ENCODE results near the gene TOR4A. TPM values are rescaled to one million over a fixed set of nuclear protein-coding genes. Genes with fewer than 3 reads are reported as not detected.

The TOR4A gene
- total and polyA plus RNA-seq, 9 of the 15 experiments (the other 6 are each of a cell fraction or from before 2014, with no cell fraction given): 3.9 to 49.2 (median 8.8) TPM

DNA sequence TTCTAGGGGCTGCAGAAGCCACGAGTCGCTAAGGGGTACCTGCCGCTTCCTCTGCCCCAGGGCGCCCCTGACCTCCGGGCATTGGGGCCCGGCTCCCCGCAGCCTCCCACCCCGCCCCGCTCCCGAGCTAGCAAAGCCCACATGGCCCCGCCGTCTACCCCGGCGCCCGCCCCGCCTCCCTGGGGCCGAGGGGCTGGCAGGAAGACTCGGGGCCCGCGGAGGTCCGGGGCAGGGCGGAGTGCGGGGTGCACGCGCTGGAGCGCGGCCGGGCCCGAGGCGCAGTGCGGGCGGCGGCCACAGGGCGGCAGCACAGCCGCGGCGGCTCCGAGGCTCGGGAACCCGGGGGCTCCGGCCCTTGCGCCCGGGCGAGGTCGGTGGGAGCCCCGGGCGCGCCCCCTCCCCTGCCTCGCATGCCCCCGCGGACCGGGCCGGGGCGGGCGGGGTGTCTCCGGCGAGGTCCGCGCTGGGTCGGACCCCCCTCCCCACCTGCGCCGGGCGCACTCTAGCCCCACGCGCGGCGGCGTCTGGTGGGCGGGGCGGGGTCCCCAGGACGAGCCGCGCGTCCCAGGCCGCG is 17.8 kb downstream of the TOR4A start (continued):
- TF ChIP-seq, protein P1, sequence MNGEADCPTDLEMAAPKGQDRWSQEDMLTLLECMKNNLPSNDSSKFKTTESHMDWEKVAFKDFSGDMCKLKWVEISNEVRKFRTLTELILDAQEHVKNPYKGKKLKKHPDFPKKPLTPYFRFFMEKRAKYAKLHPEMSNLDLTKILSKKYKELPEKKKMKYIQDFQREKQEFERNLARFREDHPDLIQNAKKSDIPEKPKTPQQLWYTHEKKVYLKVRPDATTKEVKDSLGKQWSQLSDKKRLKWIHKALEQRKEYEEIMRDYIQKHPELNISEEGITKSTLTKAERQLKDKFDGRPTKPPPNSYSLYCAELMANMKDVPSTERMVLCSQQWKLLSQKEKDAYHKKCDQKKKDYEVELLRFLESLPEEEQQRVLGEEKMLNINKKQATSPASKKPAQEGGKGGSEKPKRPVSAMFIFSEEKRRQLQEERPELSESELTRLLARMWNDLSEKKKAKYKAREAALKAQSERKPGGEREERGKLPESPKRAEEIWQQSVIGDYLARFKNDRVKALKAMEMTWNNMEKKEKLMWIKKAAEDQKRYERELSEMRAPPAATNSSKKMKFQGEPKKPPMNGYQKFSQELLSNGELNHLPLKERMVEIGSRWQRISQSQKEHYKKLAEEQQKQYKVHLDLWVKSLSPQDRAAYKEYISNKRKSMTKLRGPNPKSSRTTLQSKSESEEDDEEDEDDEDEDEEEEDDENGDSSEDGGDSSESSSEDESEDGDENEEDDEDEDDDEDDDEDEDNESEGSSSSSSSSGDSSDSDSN (IDR thresholded peaks at IDR 0.05; ENCODE audit: borderline replicate concordance in 1 of 2, low read depth in 2 of 2, low read length in 2 of 2): peak in 1 of 2 experiments; percentile 33; a peak in 1 of 4 replicates
- TF ChIP-seq CC2D1A (IDR thresholded peaks at IDR 0.05) (no peak), MYC (IDR thresholded peaks at IDR 0.05; ENCODE audit: low read depth, low read length) (peak; percentile 75), MYC (CRISPR knock-in tag; IDR thresholded peaks at IDR 0.05; ENCODE audit: borderline replicate concordance, low read depth) (no peak), ARID1B (IDR thresholded peaks at IDR 0.05) (no peak), POLR2G (IDR thresholded peaks at IDR 0.05; ENCODE audit: low read depth, low read length) (peak; percentile 60), RHOXF2B (CRISPR knock-in tag; conservative IDR thresholded peaks at IDR 0.05) (no peak)
- TF ChIP-seq, protein P2, sequence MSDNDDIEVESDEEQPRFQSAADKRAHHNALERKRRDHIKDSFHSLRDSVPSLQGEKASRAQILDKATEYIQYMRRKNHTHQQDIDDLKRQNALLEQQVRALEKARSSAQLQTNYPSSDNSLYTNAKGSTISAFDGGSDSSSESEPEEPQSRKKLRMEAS (CRISPR knock-in tag; IDR thresholded peaks at IDR 0.05): peak; percentile 4; the same call in 1 of the 2 replicates
- TF ChIP-seq, protein P3, sequence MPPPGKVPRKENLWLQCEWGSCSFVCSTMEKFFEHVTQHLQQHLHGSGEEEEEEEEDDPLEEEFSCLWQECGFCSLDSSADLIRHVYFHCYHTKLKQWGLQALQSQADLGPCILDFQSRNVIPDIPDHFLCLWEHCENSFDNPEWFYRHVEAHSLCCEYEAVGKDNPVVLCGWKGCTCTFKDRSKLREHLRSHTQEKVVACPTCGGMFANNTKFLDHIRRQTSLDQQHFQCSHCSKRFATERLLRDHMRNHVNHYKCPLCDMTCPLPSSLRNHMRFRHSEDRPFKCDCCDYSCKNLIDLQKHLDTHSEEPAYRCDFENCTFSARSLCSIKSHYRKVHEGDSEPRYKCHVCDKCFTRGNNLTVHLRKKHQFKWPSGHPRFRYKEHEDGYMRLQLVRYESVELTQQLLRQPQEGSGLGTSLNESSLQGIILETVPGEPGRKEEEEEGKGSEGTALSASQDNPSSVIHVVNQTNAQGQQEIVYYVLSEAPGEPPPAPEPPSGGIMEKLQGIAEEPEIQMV (tag; conservative IDR thresholded peaks at IDR 0.05; ENCODE audit: low read depth): no peak
- TF ChIP-seq, protein P4, sequence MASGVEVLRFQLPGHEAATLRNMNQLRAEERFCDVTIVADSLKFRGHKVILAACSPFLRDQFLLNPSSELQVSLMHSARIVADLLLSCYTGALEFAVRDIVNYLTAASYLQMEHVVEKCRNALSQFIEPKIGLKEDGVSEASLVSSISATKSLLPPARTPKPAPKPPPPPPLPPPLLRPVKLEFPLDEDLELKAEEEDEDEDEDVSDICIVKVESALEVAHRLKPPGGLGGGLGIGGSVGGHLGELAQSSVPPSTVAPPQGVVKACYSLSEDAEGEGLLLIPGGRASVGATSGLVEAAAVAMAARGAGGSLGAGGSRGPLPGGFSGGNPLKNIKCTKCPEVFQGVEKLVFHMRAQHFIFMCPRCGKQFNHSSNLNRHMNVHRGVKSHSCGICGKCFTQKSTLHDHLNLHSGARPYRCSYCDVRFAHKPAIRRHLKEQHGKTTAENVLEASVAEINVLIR (CRISPR knock-in tag; IDR thresholded peaks at IDR 0.05): no peak
